T-helper 2 cell treated with Interferon-gamma antibody and Interleukin-4, amounts not matched to agents 5 μg/mL and 100 μg/mL, for 36 hours (primary cell): ENCODE measurements around the gene HGD.

Source experiments
- DNase-seq: peaks from one replicate; pipeline ENCODE4 v3.0.0; 2021; ENCODE audit warnings: low spot score
- H3K27ac Mint-ChIP-seq: one replicate; pipeline ENCODE4 v1.8.0; 2021; ENCODE audit warnings: mild to moderate bottlenecking, mixed read lengths
- H3K27me3 Mint-ChIP-seq: one replicate; pipeline ENCODE4 v1.8.0; 2021; ENCODE audit warnings: low read depth, mixed read lengths
- H3K36me3 Mint-ChIP-seq: one replicate; pipeline ENCODE4 v1.8.0; 2021; ENCODE audit warnings: low read depth, mixed read lengths
- H3K4me1 Mint-ChIP-seq: one replicate; pipeline ENCODE4 v1.8.0; 2021; ENCODE audit warnings: low read depth, mixed read lengths
- H3K4me3 Mint-ChIP-seq: one replicate; pipeline ENCODE4 v1.8.0; 2022; ENCODE audit warnings: mild to moderate bottlenecking, moderate library complexity, mixed read lengths
- H3K9me3 Mint-ChIP-seq: one replicate; pipeline ENCODE4 v1.8.0; 2021; ENCODE audit warnings: mixed read lengths

The HGD gene

GRCh38 chr3:120602682-120603081 lies 79.4 kb downstream of the HGD start:
- no peaks in the 10 kb centered on the region for H3K27me3 Mint-ChIP-seq
- no peaks in the 10 kb centered on the region for H3K9me3 Mint-ChIP-seq
- no peak for DNase-seq
- H3K27ac Mint-ChIP-seq = no peak overlapping the region
- no peaks in the 10 kb centered on the region for H3K4me1 Mint-ChIP-seq
- peaks cover 22% of the 10 kb centered on the region for H3K36me3 Mint-ChIP-seq
- no peak overlapping the region for H3K4me3 Mint-ChIP-seq

GRCh38 chr3:120601554-120601953 lies 80.5 kb downstream of the HGD start:
- H3K27me3 Mint-ChIP-seq = no peaks in the 10 kb centered on the region
- H3K4me1 Mint-ChIP-seq = no peaks in the 10 kb centered on the region
- H3K9me3 Mint-ChIP-seq = no peaks in the 10 kb centered on the region
- DNase-seq = no peak
- peaks cover 28% of the 10 kb centered on the region for H3K36me3 Mint-ChIP-seq
- H3K27ac Mint-ChIP-seq = no peak overlapping the region
- no peak overlapping the region for H3K4me3 Mint-ChIP-seq

- DNase-seq = no peak
- Mint-ChIP-seq H3K4me1 (peaks cover 8% of the 10 kb centered on the region), H3K9me3 (no peaks in the 10 kb centered on the region), H3K27me3 (peaks cover 5% of the 10 kb centered on the region), H3K36me3 (peaks cover 28% of the 10 kb centered on the region), H3K27ac (no peak overlapping the region), H3K4me3 (no peak overlapping the region)
These were observed 82.8 kb downstream of the HGD start for GRCh38 chr3:120599211-120599610.

- Mint-ChIP-seq H3K4me3 (no peak overlapping the region), H3K9me3 (no peaks in the 10 kb centered on the region), H3K27ac (no peak overlapping the region), H3K27me3 (peaks cover 9% of the 10 kb centered on the region), H3K36me3 (peaks cover 22% of the 10 kb centered on the region), H3K4me1 (peaks cover 8% of the 10 kb centered on the region)
- DNase-seq = no peak
These were observed 84.5 kb downstream of the HGD start for GRCh38 chr3:120597445-120598049.

GRCh38 chr3:120596853-120597223 lies 85.2 kb downstream of the HGD start:
- Mint-ChIP-seq H3K9me3 (no peaks in the 10 kb centered on the region), H3K36me3 (peaks cover 20% of the 10 kb centered on the region), H3K27ac (peak overlapping the region; percentile 94), H3K27me3 (peaks cover 11% of the 10 kb centered on the region), H3K4me1 (peaks cover 10% of the 10 kb centered on the region), H3K4me3 (peak overlapping the region; percentile 87)
- DNase-seq = no peak

GRCh38 chr3:120596116-120596852 lies 85.8 kb downstream of the HGD start, which contains the start of gene NDUFB4:
NDUFB4 (plus strand) TSS chr3:120596336; CDS start chr3:120596360, 24 bp downstream.
- DNase-seq = peak; percentile 96
- H3K4me3 Mint-ChIP-seq = peak within 1 kb of the TSS; percentile 87
- no peaks in the 10 kb centered on the region for H3K9me3 Mint-ChIP-seq
- H3K36me3 Mint-ChIP-seq = peaks cover 15% of the 10 kb centered on the region
- peak within 1 kb of the TSS; percentile 94 for H3K27ac Mint-ChIP-seq
- H3K4me1 Mint-ChIP-seq = peaks cover 10% of the 10 kb centered on the region
- H3K27me3 Mint-ChIP-seq = peaks cover 15% of the 10 kb centered on the region

GRCh38 chr3:120595788-120596115 lies 86.3 kb downstream of the HGD start:
- peaks cover 10% of the 10 kb centered on the region for H3K4me1 Mint-ChIP-seq
- peaks cover 20% of the 10 kb centered on the region for H3K27me3 Mint-ChIP-seq

GRCh38 chr3:120587332-120587975 lies 94.6 kb downstream of the HGD start:
- Mint-ChIP-seq H3K4me3 (no peak overlapping the region), H3K27ac (no peak overlapping the region), H3K4me1 (peaks cover under 1% of the 10 kb centered on the region), H3K36me3 (no peaks in the 10 kb centered on the region), H3K27me3 (peaks cover 34% of the 10 kb centered on the region), H3K9me3 (no peaks in the 10 kb centered on the region)
- no peak for DNase-seq

More at GRCh38 chr3:120595788-120596115, 86.3 kb downstream of the HGD start:
- Mint-ChIP-seq H3K4me3 (peak overlapping the region; percentile 87), H3K9me3 (no peaks in the 10 kb centered on the region), H3K36me3 (peaks cover 10% of the 10 kb centered on the region), H3K27ac (peak overlapping the region; percentile 94)
- no peak for DNase-seq
